B cell (primary cell): ENCODE data around the gene MARK2. TPM values are rescaled to one million over a fixed set of nuclear protein-coding genes. Genes with fewer than 3 reads are reported as not detected.

Experiments
- ATAC-seq: fragments of 200-7000 bp; cut with Tn5 transposase; one replicate; pipeline ENCODE4 v1.10.0; 2021; ENCODE audit warnings: low read depth, mild to moderate bottlenecking, moderate number of reproducible peaks, moderate library complexity
- CTCF ChIA-PET: fragments of 350-600 bp; sonication (Branson Sonifier 250); formaldehyde crosslinking; loops from one replicate; lab custom pipeline; 2021; ENCODE audit warnings: antibody characterized with exemption, inconsistent platforms; lab: Charles Lee
- POLR2A ChIA-PET: fragments of 350-600 bp; sonication (Branson Sonifier 250); formaldehyde crosslinking; loops from one replicate; lab custom pipeline; 2021; ENCODE audit warnings: antibody characterized with exemption; lab: Charles Lee
- DNase-seq: peaks from one replicate; pipeline ENCODE4 v3.0.0; 2013
- H2AFZ ChIP-seq: 2 replicates; pipeline ENCODE4 v1.6.1; 2012; ENCODE audit warnings: mild to moderate bottlenecking, low read depth, low read length; ENCODE audit not compliant: insufficient read depth, poor library complexity, severe bottlenecking
- H3K27ac ChIP-seq, 2 donors: 1 replicate in 1 of 2; 2 replicates in 1 of 2; pipeline ENCODE4 v1.5.1; 2012 to 2013; ENCODE audit warnings: low read length in 2 of 2, mild to moderate bottlenecking in 2 of 2, moderate library complexity in 1 of 2
- H3K27me3 ChIP-seq, 4 experiments: fragments of 200-600 bp in 1 of 4; sonication (generic) in 1 of 4; replicated peaks in 1 of 4; 1 replicate in 2 of 4; 2 replicates in 2 of 4; pipeline versions ENCODE4 v1.6.1 to v1.7.0; 2013 to 2016; ENCODE audit warnings: low read length in 3 of 4, mild to moderate bottlenecking in 2 of 4, mixed read lengths in 1 of 4, moderate library complexity in 1 of 4; ENCODE audit not compliant: insufficient read depth in 4 of 4, control insufficient read depth in 3 of 4; ENCODE audit errors: control extremely low read depth in 1 of 4
- H3K36me3 ChIP-seq, 2 experiments: replicated peaks in 1 of 2; 1 replicate in 1 of 2; 2 replicates in 1 of 2; pipeline versions ENCODE4 v1.6.1 to v1.7.1; 2013; ENCODE audit warnings: low read length in 1 of 2; ENCODE audit not compliant: insufficient read depth in 2 of 2, control insufficient read depth in 1 of 2; ENCODE audit errors: control extremely low read depth in 1 of 2, extremely low read depth in 1 of 2
- H3K4me1 ChIP-seq, 2 donors: fragments of 200-600 bp in 1 of 2; sonication (generic) in 1 of 2; 1 replicate in 1 of 2; 2 replicates in 1 of 2; pipeline versions ENCODE4 v1.5.1 to v1.6.1; 2013 to 2017; ENCODE audit warnings: low read length in 2 of 2; ENCODE audit not compliant: control insufficient read depth in 2 of 2, insufficient read depth in 2 of 2
- H3K4me2 ChIP-seq: replicated peaks from 2 replicates; pipeline ENCODE3; 2012; ENCODE audit warnings: mild to moderate bottlenecking, low read depth, low read length; ENCODE audit not compliant: poor library complexity, severe bottlenecking
- H3K4me3 ChIP-seq, 5 experiments: fragments of 200-600 bp in 1 of 5; sonication (generic) in 1 of 5; 1 replicate in 3 of 5; 2 replicates in 2 of 5; pipeline versions ENCODE4 v1.5.1 to v1.7.0; 2011 to 2016; ENCODE audit warnings: low read length in 4 of 5, mild to moderate bottlenecking in 4 of 5, low read depth in 2 of 5, control low read depth in 1 of 5, moderate library complexity in 1 of 5; ENCODE audit not compliant: insufficient read depth in 1 of 5; ENCODE audit errors: control extremely low read depth in 1 of 5, extremely low read depth in 1 of 5
- H3K79me2 ChIP-seq: fragments of 200-600 bp; sonication (generic); one replicate; pipeline ENCODE4 v1.6.0; 2016; ENCODE audit warnings: low read length; ENCODE audit not compliant: control insufficient read depth, insufficient read depth
- H3K9ac ChIP-seq: fragments of 200-600 bp; sonication (generic); 2 replicates; pipeline ENCODE4 v1.6.1; 2017; ENCODE audit warnings: mild to moderate bottlenecking, low read length, moderate library complexity
- H3K9me3 ChIP-seq, 3 donors: one replicate each; pipeline versions ENCODE4 v1.6.1 to v1.7.1; 2013; ENCODE audit warnings: low read length in 2 of 3; ENCODE audit not compliant: control insufficient read depth in 2 of 3, insufficient read depth in 1 of 3; ENCODE audit errors: control extremely low read depth in 1 of 3
- H4K20me1 ChIP-seq: 2 replicates; pipeline ENCODE4 v1.6.0; 2012; ENCODE audit warnings: mild to moderate bottlenecking, low read length; ENCODE audit not compliant: insufficient read depth, control insufficient read depth, poor library complexity, severe bottlenecking
- H3K27ac Mint-ChIP-seq: one replicate; pipeline ENCODE4 v1.8.0; 2021; ENCODE audit warnings: mixed read lengths
- H3K27me3 Mint-ChIP-seq: one replicate; pipeline ENCODE4 v1.8.0; 2021; ENCODE audit warnings: mixed read lengths
- H3K4me1 Mint-ChIP-seq: one replicate; pipeline ENCODE4 v1.8.0; 2021; ENCODE audit warnings: mixed read lengths
- H3K4me3 Mint-ChIP-seq: one replicate; pipeline ENCODE4 v1.8.0; 2021; ENCODE audit warnings: mixed read lengths
- H3K9me3 Mint-ChIP-seq: one replicate; pipeline ENCODE4 v1.8.0; 2022; ENCODE audit warnings: mixed read lengths; ENCODE audit not compliant: insufficient read depth
- CTCF ChIP-seq: fragments of 200-600 bp; IDR thresholded peaks from one replicate; pipeline ENCODE4 v1.8.0; 2022; ENCODE audit warnings: antibody characterized with exemption, mild to moderate bottlenecking
- EZH2 ChIP-seq: IDR thresholded peaks from 2 replicates; pipeline ENCODE4 v1.6.1; 2012; ENCODE audit warnings: borderline replicate concordance, low read depth, mild to moderate bottlenecking, moderate library complexity, low read length; ENCODE audit not compliant: insufficient read depth, poor library complexity, severe bottlenecking
- WGBS: methylation state at CpG from one replicate; pipeline ENCODE4 v1.1.5; 2013; ENCODE audit warnings: missing lambda C conversion rate; ENCODE audit not compliant: insufficient coverage; 5-methylcytosine and 5-hydroxymethylcytosine counted together
- intact Hi-C: fragments of 100-400 bp; cut with micrococcal nuclease; formaldehyde crosslinking; loops from one replicate; pipeline ENCODE4 v1.10.0; 2022
- polyA plus RNA-seq: library from polyadenylated mRNA; depleted of rRNA; stranded (reverse); fragments of >200 nt; gene quantifications from 2 replicates; pipeline ENCODE4 v1.2.3, GENCODE V29; 2012
- total RNA-seq, 2 donors: library from RNA; stranded (reverse); fragments of 120-200 nt in 1 of 2; gene quantifications; 1 replicate in 1 of 2; 2 replicates in 1 of 2; pipeline versions ENCODE4 v1.2.3 to v1.2.4, GENCODE V29; 2013 to 2022

MARK2 gene
- total and polyA plus RNA-seq, 2 donors (not counting 1 experiment from before 2014, with no cell fraction given): 47.2 to 58.1 TPM

- H4K20me1 ChIP-seq: peaks cover 10% of the 10 kb centered on the region
- H3K27me3 ChIP-seq: peaks cover 0 to 19% (median 7%) of the 10 kb centered on the region in 4 experiments
- TF ChIP-seq CTCF: no peak
- TF ChIP-seq EZH2: no peak
- H3K4me3 Mint-ChIP-seq: peak overlapping the region; percentile 26
- no peaks in the 10 kb centered on the region for H3K9me3 Mint-ChIP-seq
- no peak overlapping the region for H3K27ac ChIP-seq
- H3K36me3 ChIP-seq: no peaks in the 10 kb centered on the region
- H3K4me1 ChIP-seq: peaks cover 30 to 33% of the 10 kb centered on the region in 2 donors
- no peak overlapping the region for H3K9ac ChIP-seq
- 87% methylated on average over 17 of the region's 22 CpGs for WGBS
- CTCF ChIA-PET: interaction anchor here (0.6 to 3.3 kb wide), 9 partner anchors 10 to 83 kb away, joined by 3 to 48 read pairs (median 4); partner anchors contain the start of genes MARK2 and NAA40
- peaks cover 7% of the 10 kb centered on the region for H3K27me3 Mint-ChIP-seq
- no peak overlapping the region for H3K4me3 ChIP-seq
- H3K27ac Mint-ChIP-seq: no peak overlapping the region
- peak overlapping the region; percentile 72 for H3K4me2 ChIP-seq
- POLR2A ChIA-PET: no interaction called here
- H3K9me3 ChIP-seq: no peaks in the 10 kb centered on the region
- intact Hi-C loops: no loop called here
- no peaks in the 10 kb centered on the region for H3K79me2 ChIP-seq
- H2AFZ ChIP-seq: peak overlapping the region; percentile 62
- H3K4me1 Mint-ChIP-seq: peaks cover 20% of the 10 kb centered on the region
- ATAC-seq: no peak
- DNase-seq: no peak
These were observed 81.4 kb downstream of the MARK2 start for GRCh38 chr11:63920126-63920938.

GRCh38 chr11:63920939-63921417 lies 82.1 kb downstream of the MARK2 start:
- no peak overlapping the region for H3K27ac ChIP-seq
- Mint-ChIP-seq H3K9me3 (no peaks in the 10 kb centered on the region), H3K4me3 (no peak overlapping the region), H3K27ac (no peak overlapping the region), H3K27me3 (peaks cover 8% of the 10 kb centered on the region), H3K4me1 (peaks cover 20% of the 10 kb centered on the region)
- H3K4me3 ChIP-seq: no peak overlapping the region
- DNase-seq (peak; percentile 57), ATAC-seq (peak; percentile 28)
- POLR2A ChIA-PET: no interaction called here
- H3K79me2 ChIP-seq: no peaks in the 10 kb centered on the region
- H4K20me1 ChIP-seq: peaks cover 6% of the 10 kb centered on the region
- H3K4me2 ChIP-seq: no peak overlapping the region
- H3K27me3 ChIP-seq: peaks cover 0 to 14% (median 4%) of the 10 kb centered on the region in 4 experiments
- intact Hi-C loops: loop anchor here (1.0 kb wide), 1 partner anchor 84 kb away; no protein-coding TSS in a partner anchor
- H3K4me1 ChIP-seq: peaks cover 26 to 29% of the 10 kb centered on the region in 2 donors
- no peak overlapping the region for H3K9ac ChIP-seq
- CTCF ChIA-PET: interaction anchor here (1.0 to 3.3 kb wide), 9 partner anchors 9 to 84 kb away, joined by 3 to 48 read pairs (median 3); partner anchors contain the start of genes MARK2 and NAA40
- no peak for TF ChIP-seq EZH2
- TF ChIP-seq CTCF: peak; percentile 55
- 60% methylated on average over 12 of the region's 14 CpGs for WGBS
- no peaks in the 10 kb centered on the region for H3K36me3 ChIP-seq
- H2AFZ ChIP-seq: no peak overlapping the region
- H3K9me3 ChIP-seq: no peaks in the 10 kb centered on the region
